HG02885 (cell line): ENCODE results near the gene PCMT1.
"Not testable (repeated sequence)": the region's sequence is repeated elsewhere in the genome, so short reads cannot be mapped to it uniquely, and the experiment has no call there.

Experiments
- ATAC-seq: cut with Tn5 transposase; IDR thresholded peaks from one replicate; pipeline ENCODE4 v1.9.1; 2021; ENCODE audit warnings: mild to moderate bottlenecking; ENCODE audit not compliant: unreplicated experiment, poor library complexity

The PCMT1 gene

DNA sequence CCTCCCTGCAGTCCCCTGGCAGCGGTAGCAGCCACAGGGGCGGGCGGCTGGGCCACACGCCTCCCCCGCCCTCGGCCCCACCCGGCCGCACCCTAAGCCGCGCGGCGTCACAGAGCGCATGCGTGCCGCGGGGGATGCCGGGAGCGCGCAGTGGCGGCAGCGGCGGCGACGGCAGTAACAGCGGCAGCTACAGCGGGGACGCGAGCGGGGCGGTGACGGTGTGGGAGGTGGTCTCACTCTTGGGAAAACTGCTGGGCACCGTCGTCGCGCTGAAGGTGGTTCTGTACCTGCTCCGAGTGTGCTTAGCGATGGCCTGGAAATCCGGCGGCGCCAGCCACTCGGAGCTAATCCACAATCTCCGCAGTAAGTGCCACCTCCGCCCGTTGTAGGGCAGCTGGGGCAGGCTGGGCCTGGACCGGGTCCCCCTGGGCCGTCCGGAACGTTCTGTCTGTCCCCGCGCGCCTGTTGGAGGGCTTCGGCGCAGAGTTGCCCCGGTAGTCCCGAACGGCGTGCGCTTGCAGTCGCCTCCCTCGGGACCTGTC is at the start of gene PCMT1:
TSS of gene PCMT1 (plus strand) at position 148 of the 542 bp plus-strand sequence. CDS start at position 309, 161 bp downstream.
- peak; percentile 87 for ATAC-seq

DNA sequence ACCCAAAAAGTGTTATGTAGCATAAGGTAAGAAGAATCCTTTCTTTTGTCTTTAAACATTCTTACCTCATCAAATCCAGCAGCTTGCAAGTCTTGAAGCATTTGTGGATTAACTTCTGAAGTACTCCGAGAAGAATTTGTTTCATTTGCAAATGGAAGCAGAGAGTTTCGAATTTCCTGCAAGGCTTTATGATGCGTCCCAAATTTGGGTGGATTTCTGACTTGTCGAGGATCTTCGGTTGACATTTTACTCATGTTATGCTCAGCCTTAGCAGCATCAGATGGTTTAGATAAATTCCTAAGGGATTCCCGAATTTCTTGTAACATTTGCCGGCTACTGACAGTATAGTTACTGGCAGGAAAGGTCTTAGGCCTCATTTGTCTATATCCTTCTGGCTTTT is 47.8 kb upstream of the PCMT1 start:
- ATAC-seq: no peak

GRCh38 chr6:149711711-149712110 is 37.8 kb upstream of the PCMT1 start:
- ATAC-seq: no peak

GRCh38 chr6:149714442-149714841 is 35.1 kb upstream of the PCMT1 start:
- no peak for ATAC-seq

DNA sequence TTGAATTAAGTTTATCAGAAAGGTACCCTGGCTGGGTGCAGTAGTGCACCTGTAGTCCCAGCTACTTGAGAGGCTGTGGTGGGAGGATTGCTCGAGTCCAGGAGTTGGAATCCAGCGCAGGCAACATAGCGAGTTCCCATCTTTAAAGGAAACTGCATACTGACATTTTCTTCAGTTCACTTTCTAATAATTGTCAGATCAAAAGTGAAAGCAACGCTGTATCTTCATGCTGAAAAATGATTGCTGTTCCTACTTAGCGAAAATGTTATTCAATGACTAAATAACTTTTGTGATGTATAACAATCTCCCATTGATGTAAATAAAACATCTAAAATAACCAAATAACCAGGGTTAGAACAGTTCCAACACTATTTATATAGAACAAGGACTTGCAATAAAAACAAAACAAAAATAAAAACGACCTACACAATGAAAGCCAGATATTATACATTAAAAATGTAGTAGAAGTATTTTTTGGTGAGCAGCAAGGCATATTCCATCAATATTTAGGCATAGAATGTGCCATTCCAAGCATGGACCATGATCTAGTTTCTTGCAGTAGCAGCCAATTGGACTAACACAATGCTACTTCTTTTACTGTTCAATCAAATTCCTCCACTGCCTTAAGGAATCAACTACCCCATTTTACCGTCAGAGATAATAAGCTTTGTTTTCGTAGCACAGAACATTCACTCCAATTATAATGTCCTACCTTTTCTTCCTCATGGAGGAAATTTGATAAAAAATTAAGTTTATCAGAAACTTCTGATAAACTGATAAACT is 33.2 kb upstream of the PCMT1 start:
- ATAC-seq: no peak

- ATAC-seq: no peak
Measured at GRCh38 chr6:149717255-149717587, 32.3 kb upstream of the PCMT1 start.

DNA sequence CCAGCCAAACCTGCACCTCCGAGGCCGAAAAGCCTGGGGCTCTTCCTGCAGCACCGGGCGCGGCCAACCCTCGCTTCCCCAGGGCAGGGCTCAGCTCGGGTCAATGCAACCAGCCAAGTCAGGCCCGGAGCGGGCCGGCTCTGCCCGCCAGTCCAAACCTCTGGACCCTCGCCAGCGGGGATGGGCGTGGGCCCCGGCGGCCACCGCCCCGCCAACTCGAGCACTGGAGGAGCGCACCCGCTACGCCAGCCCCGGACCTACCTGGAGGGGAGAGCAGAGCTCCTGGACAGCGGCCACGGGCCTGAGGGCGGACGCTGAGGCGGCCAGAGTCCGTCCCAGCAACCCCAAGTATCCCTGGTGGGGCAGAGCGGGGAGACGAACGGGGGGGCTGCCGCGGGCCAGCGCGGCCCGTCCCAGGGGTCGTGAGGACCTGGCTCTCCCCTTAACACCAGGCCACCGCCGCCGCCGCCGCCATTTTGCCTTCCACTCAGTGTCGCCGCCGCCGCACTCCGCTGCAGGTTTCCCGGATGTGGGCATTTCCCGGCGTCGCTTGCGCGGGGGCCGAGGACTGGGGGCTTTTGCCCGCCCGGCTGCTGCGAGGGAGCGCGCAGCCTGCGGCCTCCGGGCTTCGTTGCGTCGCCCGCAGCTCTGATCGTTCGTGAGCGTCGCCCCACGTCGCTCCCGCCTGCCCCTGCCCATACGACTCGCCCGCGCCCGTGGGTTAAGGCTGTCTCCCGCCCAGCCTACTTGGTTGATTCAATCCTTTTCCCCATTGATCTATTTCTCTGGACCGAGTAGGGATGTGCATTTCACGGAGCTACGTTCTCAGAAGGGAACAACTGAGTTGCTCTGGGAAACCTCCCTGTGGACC is 31.7 kb upstream of the PCMT1 start, which contains the start of gene LATS1:
TSS of gene LATS1 (minus strand) at position 514 of the 871 bp plus-strand sequence. CDS start 15,975 bp downstream, outside the sequence.
- peak; percentile 90 for ATAC-seq

- no peak for ATAC-seq
Measured at GRCh38 chr6:149719531-149719930, 30.0 kb upstream of the PCMT1 start.

DNA sequence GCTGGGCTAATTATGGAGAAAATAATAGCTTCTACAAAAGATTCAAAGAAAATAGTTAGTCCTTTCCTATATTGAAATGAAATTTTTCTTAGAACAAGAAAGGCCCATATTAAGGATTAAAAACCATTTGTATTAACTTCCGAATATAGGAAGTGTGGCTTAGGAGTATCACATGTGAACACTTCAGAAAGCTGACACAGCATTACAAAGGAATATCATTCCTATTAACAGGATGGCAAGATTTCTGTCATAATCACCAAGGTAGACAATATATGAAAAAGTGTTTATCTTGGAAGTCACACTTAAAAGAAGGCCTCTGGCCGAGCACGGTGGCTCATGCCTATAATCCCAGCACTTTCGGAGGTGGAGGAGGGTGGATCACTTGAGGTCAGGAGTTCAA is 26.3 kb upstream of the PCMT1 start:
- no peak for ATAC-seq

- ATAC-seq: peak; percentile 45
Measured at GRCh38 chr6:149723771-149724417, 25.6 kb upstream of the PCMT1 start.

DNA sequence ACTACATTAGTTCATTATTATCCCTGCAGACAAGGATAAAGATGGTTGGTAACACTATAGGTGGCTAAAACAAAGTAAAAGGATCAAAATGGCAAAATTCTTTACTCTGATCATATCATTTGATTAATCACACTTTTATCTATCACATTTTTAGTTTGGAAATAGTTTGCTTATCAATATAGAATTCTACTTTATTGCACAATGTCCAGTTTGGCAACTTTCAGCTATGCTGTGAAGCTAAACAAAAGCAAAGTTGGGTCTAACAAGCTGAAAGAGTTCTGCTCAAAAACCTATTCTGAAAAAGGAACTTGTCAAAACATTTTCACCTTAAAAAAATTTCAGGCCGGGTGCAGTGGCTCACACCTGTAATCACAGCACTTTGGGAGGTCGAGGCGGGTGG is 23.8 kb upstream of the PCMT1 start:
- no peak for ATAC-seq

GRCh38 chr6:149727793-149728498 is 21.6 kb upstream of the PCMT1 start:
- no peak for ATAC-seq

DNA sequence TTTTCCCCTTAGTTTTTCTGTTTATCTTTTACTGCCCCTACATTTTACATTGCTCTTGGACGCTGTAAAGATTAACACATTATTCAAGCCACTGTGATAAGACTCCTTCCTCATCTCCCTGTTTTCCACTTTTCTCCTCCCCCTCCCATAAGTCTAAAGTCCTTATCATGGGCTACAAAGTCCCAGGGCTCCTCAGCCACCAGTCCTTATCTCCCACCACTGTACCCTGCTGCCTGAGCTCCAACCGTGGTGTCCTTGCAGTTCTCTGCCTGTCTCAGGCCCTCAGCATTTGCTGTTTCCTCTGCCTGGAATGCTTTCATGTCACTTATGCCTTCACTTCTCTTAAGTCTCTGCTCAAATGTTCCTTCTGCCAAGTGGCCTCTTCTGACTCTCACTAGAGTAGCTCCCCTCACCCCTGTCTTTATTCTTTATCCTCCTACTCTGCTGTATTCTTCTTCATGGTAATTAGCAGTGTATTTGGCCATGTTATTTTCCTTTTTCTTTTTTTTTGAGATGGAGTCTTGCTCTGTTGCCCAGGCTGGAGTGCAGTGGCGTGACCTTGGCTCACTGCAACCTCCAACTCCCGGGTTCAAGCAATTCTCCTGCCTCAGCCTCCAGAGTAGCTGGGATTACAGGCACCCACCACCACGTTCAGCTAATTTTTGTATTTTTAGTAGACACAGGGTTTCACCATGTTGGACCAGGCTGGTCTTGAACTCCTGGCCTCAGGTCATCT is 20.9 kb upstream of the PCMT1 start:
- ATAC-seq: no peak

- no peak for ATAC-seq
Measured at GRCh38 chr6:149729824-149730223, 19.7 kb upstream of the PCMT1 start.

DNA sequence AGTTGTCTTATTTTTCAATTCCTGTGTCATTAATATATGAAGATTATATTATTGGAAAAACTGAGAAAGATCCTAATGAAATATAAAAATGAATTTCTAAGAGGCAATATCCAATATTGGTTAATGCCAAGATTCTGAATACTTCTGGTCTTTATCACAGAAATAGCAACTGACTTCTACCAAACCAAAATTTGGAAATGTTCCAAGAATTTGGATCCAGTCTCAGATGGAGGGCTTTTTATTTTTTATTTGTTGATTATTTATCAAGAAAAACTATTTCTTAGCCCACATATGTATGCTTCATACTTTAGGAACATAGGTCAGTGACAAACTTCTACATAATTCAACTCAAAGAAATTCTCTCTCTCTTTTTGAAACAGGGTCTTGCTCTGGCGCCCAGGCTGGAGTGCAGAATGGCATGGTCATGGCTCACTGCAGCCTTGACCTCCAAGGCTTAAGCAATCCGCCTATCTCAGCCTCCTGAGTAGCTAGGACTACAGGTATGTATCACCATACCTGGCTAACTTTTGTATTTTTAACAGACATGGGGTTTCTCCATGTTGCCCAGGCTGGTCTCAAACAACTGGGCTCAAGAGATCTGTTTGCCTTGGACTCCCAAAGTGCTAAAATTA is 16.3 kb upstream of the PCMT1 start:
- no peak for ATAC-seq

GRCh38 chr6:149734915-149735314 is 14.6 kb upstream of the PCMT1 start:
- ATAC-seq: no peak

- not testable (repeated sequence) for ATAC-seq
Measured at GRCh38 chr6:149745252-149745651, 4.3 kb upstream of the PCMT1 start.

DNA sequence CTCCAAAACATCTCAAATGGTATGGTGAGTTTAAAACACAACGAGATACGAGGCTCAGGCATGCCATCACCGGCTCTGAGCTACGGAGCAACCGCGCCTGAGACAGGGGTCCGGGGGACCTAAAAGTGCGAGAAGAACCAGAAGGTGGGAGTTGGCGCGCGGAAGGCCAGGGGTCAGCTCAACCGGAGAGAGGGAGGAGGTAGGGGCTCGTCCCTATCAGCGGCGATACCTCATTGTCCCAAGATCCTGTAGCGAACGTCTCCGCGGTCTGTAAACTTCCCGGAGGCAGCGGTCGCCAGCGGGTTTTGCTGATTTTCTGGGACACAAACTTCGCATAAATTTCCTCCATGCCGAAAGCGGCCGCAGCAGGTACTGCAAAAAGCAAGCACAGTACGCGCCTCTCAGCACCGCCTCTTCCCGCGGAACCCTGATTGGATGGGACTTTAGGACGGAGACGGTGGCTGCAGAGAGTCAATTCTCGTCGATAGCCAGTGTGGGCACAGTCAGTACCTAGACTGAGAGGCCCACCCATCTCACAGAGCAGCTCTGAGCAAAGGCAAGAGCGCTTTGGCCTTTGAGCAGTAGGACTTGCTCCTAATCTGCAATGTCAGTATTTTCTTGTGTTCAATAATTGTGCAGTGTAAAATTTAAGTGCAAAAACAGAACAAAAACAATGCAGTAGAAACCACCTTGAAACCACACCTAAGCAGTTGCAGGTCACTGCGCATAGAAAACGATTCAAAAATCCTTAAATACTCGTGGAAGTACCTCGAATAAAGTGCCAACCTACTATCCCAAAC is 3.2 kb upstream of the PCMT1 start, which contains the start of gene NUP43:
TSS of gene NUP43 (minus strand) at position 383 of the 800 bp plus-strand sequence. CDS start at position 349, 34 bp downstream.
- peak; percentile 68 for ATAC-seq
